Natural killer cell treated with Interleukin-12 subunit alpha and Interleukin-12 subunit beta and Interleukin-15 and Interleukin-18, amount 100 ng/mL, for 72 hours (primary cell): ENCODE results near the gene SP110. TPM values are rescaled to one million over a fixed set of nuclear protein-coding genes. Genes with fewer than 3 reads are reported as not detected.
"Not testable (repeated sequence)": the region's sequence is repeated elsewhere in the genome, so short reads cannot be mapped to it uniquely, and the experiment has no call there.

Source experiments
- ATAC-seq, 2 donors: fragments of 150-1000 bp; cut with Tn5 transposase in 1 of 2; sonication (Bioruptor Pico), chemical (Tn5 transposase) in 1 of 2; 2 replicates each; pipeline ENCODE4 v1.10.0; 2021
- DNase-seq: peaks from one replicate; pipeline ENCODE4 v3.0.0; 2022; ENCODE audit warnings: low spot score
- H3K27ac Mint-ChIP-seq, 2 donors: 1 replicate in 1 of 2; 2 replicates in 1 of 2; pipeline ENCODE4 v1.8.0; 2022; ENCODE audit warnings: mixed read lengths in 2 of 2, mild to moderate bottlenecking in 1 of 2, moderate library complexity in 1 of 2
- H3K27me3 Mint-ChIP-seq, 2 donors: 1 replicate in 1 of 2; 2 replicates in 1 of 2; pipeline ENCODE4 v1.8.0; 2022; ENCODE audit warnings: mixed read lengths in 2 of 2
- H3K36me3 Mint-ChIP-seq: one replicate; pipeline ENCODE4 v1.8.0; 2022; ENCODE audit warnings: mixed read lengths
- H3K4me1 Mint-ChIP-seq, 2 donors: 1 replicate in 1 of 2; 2 replicates in 1 of 2; pipeline ENCODE4 v1.8.0; 2022; ENCODE audit warnings: low read depth in 2 of 2, mixed read lengths in 2 of 2, mild to moderate bottlenecking in 1 of 2
- H3K4me3 Mint-ChIP-seq: one replicate; pipeline ENCODE4 v1.8.0; 2022; ENCODE audit warnings: mixed read lengths
- H3K9me3 Mint-ChIP-seq: 2 replicates; pipeline ENCODE4 v1.8.0; 2022; ENCODE audit warnings: mixed read lengths
- total RNA-seq, 2 donors: library from RNA; stranded (reverse); gene quantifications; one replicate each; pipeline ENCODE4 v1.2.3, GENCODE V29; 2022

Gene SP110
- total RNA-seq, 2 donors from 2014 or later = 71.5 to 85.8 TPM

DNA sequence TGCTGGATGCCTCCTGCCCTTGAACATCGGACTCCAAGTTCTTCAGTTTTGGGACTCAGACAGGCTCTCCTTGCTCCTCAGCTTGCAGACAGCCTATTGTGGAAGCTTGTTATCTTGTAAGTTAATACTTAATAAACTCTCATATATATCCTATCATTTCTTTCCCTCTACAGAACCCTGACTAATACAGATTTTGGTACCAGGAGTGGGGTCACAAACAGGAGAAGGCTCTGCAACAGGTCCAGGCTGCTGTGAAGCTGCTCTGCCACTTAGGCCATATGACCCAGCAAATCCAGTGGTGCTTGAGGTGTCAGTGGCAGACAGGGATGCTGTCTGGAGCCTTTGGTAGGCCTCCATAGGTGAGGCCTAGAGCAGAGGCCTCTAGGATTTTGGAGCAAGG is 100.0 kb downstream of the SP110 start:
- H3K27ac Mint-ChIP-seq, DNase-seq, H3K4me3 Mint-ChIP-seq, ATAC-seq, H3K9me3 Mint-ChIP-seq, H3K36me3 Mint-ChIP-seq, H3K4me1 Mint-ChIP-seq: not testable (repeated sequence)
- peaks cover 10 to 23% of the 10 kb centered on the region in 2 donors for H3K27me3 Mint-ChIP-seq

Other genes starting within 250 kb of the SP110 start
- under 1 TPM in 1 of 2 donors, not detected in 1; 1.00 TPM for gene SLC16A14, start 151.1 kb downstream of the SP110 start, total RNA-seq
- 10 to 100 TPM; 55.3 to 67.9 TPM for gene SP140, start 5.8 kb upstream of the SP110 start, total RNA-seq
- gene SP140L, start 107.2 kb upstream of the SP110 start, total RNA-seq = 10 to 100 TPM; 36.8 to 54.0 TPM
- gene SP100, start 196.2 kb upstream of the SP110 start, total RNA-seq = 100 to 1,000 TPM; 179 to 190 TPM